ENCODE data around the gene CCDC107.

- TF ChIP-seq, protein P1, sequence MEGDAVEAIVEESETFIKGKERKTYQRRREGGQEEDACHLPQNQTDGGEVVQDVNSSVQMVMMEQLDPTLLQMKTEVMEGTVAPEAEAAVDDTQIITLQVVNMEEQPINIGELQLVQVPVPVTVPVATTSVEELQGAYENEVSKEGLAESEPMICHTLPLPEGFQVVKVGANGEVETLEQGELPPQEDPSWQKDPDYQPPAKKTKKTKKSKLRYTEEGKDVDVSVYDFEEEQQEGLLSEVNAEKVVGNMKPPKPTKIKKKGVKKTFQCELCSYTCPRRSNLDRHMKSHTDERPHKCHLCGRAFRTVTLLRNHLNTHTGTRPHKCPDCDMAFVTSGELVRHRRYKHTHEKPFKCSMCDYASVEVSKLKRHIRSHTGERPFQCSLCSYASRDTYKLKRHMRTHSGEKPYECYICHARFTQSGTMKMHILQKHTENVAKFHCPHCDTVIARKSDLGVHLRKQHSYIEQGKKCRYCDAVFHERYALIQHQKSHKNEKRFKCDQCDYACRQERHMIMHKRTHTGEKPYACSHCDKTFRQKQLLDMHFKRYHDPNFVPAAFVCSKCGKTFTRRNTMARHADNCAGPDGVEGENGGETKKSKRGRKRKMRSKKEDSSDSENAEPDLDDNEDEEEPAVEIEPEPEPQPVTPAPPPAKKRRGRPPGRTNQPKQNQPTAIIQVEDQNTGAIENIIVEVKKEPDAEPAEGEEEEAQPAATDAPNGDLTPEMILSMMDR (conservative IDR thresholded peaks at IDR 0.05; ENCODE audit: low read depth in 2 of 2), result no peak
- TF ChIP-seq, protein P2, sequence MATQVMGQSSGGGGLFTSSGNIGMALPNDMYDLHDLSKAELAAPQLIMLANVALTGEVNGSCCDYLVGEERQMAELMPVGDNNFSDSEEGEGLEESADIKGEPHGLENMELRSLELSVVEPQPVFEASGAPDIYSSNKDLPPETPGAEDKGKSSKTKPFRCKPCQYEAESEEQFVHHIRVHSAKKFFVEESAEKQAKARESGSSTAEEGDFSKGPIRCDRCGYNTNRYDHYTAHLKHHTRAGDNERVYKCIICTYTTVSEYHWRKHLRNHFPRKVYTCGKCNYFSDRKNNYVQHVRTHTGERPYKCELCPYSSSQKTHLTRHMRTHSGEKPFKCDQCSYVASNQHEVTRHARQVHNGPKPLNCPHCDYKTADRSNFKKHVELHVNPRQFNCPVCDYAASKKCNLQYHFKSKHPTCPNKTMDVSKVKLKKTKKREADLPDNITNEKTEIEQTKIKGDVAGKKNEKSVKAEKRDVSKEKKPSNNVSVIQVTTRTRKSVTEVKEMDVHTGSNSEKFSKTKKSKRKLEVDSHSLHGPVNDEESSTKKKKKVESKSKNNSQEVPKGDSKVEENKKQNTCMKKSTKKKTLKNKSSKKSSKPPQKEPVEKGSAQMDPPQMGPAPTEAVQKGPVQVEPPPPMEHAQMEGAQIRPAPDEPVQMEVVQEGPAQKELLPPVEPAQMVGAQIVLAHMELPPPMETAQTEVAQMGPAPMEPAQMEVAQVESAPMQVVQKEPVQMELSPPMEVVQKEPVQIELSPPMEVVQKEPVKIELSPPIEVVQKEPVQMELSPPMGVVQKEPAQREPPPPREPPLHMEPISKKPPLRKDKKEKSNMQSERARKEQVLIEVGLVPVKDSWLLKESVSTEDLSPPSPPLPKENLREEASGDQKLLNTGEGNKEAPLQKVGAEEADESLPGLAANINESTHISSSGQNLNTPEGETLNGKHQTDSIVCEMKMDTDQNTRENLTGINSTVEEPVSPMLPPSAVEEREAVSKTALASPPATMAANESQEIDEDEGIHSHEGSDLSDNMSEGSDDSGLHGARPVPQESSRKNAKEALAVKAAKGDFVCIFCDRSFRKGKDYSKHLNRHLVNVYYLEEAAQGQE (IDR thresholded peaks at IDR 0.05; ENCODE audit: unreplicated experiment), result no peak
- TF ChIP-seq EZH2 (IDR thresholded peaks at IDR 0.05; ENCODE audit: low read depth, unreplicated experiment), result no peak
- TF ChIP-seq POLR2AphosphoS5 (IDR thresholded peaks at IDR 0.05; ENCODE audit: low read depth), result no peak
- no peak for TF ChIP-seq EZH2phosphoT487 (IDR thresholded peaks at IDR 0.05; ENCODE audit: unreplicated experiment)
Measured at GRCh38 chr9:35615981-35616680, 42.0 kb upstream of the CCDC107 start.
